IMR-90 (cell line): ENCODE results near the gene RNPEP.

Experiments
- CHD1 ChIP-seq: IDR thresholded peaks from 2 replicates; pipeline ENCODE4 v1.6.1; 2012; ENCODE audit warnings: low read depth, low read length, improper control_type of control experiment
- FOS ChIP-seq: fragments of 150-350 bp; IDR thresholded peaks from 2 replicates; pipeline ENCODE4 v1.6.1; 2016; ENCODE audit warnings: low read depth, low read length
- MAZ ChIP-seq: IDR thresholded peaks from 2 replicates; pipeline ENCODE4 v1.6.1; 2012; ENCODE audit warnings: low read depth, mild to moderate bottlenecking, low read length, improper control_type of control experiment, moderate library complexity, borderline replicate concordance
- NFE2L2 ChIP-seq: fragments of 150-350 bp; IDR thresholded peaks from 2 replicates; pipeline ENCODE4 v1.6.1; 2016; ENCODE audit warnings: low read depth, mild to moderate bottlenecking, low read length
- POLR2A ChIP-seq: IDR thresholded peaks from 2 replicates; pipeline ENCODE4 v1.6.1; 2012; ENCODE audit warnings: mild to moderate bottlenecking, low read depth, low read length
- RAD21 ChIP-seq: IDR thresholded peaks from 2 replicates; pipeline ENCODE4 v1.6.1; 2012; ENCODE audit warnings: low read length, improper control_type of control experiment
- RFX5 ChIP-seq: IDR thresholded peaks from 2 replicates; pipeline ENCODE4 v1.8.0; 2012; ENCODE audit warnings: low read depth, mild to moderate bottlenecking, low read length, moderate library complexity
- TF ChIP-seq, protein P1 (sequence below): conservative IDR thresholded peaks from 2 replicates; pipeline ENCODE4 v1.5.1; 2012; ENCODE audit warnings: mild to moderate bottlenecking, low read depth, low read length, improper control_type of control experiment
- TF ChIP-seq, protein P2 (sequence below): fragments of 150-350 bp; IDR thresholded peaks from 2 replicates; pipeline ENCODE4 v1.6.1; 2017; ENCODE audit warnings: mild to moderate bottlenecking, antibody characterized with exemption, low read length, low read depth

DNA sequence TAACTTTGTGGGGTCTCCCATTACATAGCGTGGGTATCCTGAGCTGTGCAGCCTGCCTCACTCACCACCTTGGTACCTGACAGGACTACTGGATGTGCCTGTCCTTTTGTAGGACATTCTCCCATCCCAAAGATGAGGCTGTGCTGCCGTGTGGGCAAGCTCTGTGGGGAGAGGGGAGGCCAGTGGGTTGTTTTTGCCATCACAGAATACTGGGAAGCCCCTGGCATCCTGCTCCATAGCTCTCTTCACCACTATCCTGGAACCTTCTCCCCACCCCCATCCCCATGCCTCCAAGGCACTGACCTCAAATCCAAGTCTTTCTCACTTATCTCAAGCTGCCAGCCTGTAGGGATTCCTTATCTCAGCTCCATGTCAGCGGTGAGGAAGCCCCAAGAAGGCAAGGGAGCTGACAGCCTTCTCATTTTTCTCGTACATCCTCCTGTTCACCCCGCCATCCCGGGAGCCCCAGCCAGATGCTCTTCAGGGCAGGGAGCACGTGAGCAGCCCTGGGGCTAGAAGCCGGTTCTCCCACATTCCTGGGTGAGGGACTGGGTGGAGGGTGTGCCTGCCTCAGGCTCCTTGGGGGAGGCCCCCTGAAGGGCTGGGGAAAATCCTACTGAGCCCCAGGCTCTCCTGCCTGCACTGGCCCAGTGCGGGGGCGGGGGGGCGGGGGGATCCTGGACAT lies 25.5 kb downstream of the RNPEP start:
- TF ChIP-seq, protein P1, sequence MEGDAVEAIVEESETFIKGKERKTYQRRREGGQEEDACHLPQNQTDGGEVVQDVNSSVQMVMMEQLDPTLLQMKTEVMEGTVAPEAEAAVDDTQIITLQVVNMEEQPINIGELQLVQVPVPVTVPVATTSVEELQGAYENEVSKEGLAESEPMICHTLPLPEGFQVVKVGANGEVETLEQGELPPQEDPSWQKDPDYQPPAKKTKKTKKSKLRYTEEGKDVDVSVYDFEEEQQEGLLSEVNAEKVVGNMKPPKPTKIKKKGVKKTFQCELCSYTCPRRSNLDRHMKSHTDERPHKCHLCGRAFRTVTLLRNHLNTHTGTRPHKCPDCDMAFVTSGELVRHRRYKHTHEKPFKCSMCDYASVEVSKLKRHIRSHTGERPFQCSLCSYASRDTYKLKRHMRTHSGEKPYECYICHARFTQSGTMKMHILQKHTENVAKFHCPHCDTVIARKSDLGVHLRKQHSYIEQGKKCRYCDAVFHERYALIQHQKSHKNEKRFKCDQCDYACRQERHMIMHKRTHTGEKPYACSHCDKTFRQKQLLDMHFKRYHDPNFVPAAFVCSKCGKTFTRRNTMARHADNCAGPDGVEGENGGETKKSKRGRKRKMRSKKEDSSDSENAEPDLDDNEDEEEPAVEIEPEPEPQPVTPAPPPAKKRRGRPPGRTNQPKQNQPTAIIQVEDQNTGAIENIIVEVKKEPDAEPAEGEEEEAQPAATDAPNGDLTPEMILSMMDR, result no peak
- TF ChIP-seq MAZ (no peak), CHD1 (no peak), FOS (no peak), RFX5 (no peak), POLR2A (no peak), RAD21 (no peak), NFE2L2 (no peak)
- TF ChIP-seq, protein P2, sequence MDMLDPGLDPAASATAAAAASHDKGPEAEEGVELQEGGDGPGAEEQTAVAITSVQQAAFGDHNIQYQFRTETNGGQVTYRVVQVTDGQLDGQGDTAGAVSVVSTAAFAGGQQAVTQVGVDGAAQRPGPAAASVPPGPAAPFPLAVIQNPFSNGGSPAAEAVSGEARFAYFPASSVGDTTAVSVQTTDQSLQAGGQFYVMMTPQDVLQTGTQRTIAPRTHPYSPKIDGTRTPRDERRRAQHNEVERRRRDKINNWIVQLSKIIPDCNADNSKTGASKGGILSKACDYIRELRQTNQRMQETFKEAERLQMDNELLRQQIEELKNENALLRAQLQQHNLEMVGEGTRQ, result no peak
